GM15510 (cell line): ENCODE data around the gene RBM8A.

Experiments
- POLR2A ChIP-seq: IDR thresholded peaks from 3 replicates; pipeline ENCODE4 v1.6.1; 2011; ENCODE audit warnings: borderline replicate concordance; ENCODE audit not compliant: insufficient read length; ENCODE audit errors: extremely low read depth

Gene RBM8A

GRCh38 chr1:145874646-145875045, 52.6 kb downstream of the RBM8A start:
- TF ChIP-seq POLR2A = no peak

- no peak for TF ChIP-seq POLR2A
Measured at GRCh38 chr1:145871994-145872924, 55.0 kb downstream of the RBM8A start.
